ENCODE measurements around the gene RNF34.

GRCh38 chr12:121356657-121357056, 43.3 kb upstream of the RNF34 start:
- TF ChIP-seq CTCF (conservative IDR thresholded peaks at IDR 0.05; ENCODE audit: low read length) (no peak), EZH2phosphoT487 (IDR thresholded peaks at IDR 0.05; ENCODE audit: borderline replicate concordance) (no peak)
